Spleen (tissue), 11 donors: ENCODE data around the gene ATP7B. TPM values are rescaled to one million over a fixed set of nuclear protein-coding genes. Genes with fewer than 3 reads are reported as not detected.
"Not testable (repeated sequence)": the region's sequence is repeated elsewhere in the genome, so short reads cannot be mapped to it uniquely, and the experiment has no call there.

Experiments used
- DNase-seq: peaks from one replicate; pipeline ENCODE4 v3.0.0-alpha.2; 2020
- H3K27ac ChIP-seq, 8 donors: fragments of 200-600 bp; sonication (generic) in 7 of 8; 1 replicate in 4 of 8; 2 replicates in 4 of 8; pipeline versions ENCODE4 v1.5.0 to v1.8.0; 2016 to 2021; ENCODE audit warnings: inconsistent platforms in 4 of 8, mild to moderate bottlenecking in 4 of 8, moderate library complexity in 1 of 8
- H3K27me3 ChIP-seq, 7 donors: fragments of 200-600 bp; sonication (generic) in 6 of 7; replicated peaks in 1 of 7; 1 replicate in 4 of 7; 2 replicates in 3 of 7; pipeline versions ENCODE4 v1.5.0 to v1.8.0; 2016 to 2021; ENCODE audit warnings: inconsistent platforms in 3 of 7, mild to moderate bottlenecking in 1 of 7
- H3K36me3 ChIP-seq, 6 donors: fragments of 200-600 bp; sonication (generic) in 5 of 6; 1 replicate in 4 of 6; 2 replicates in 2 of 6; pipeline versions ENCODE4 v1.5.0 to v1.8.0; 2016 to 2021; ENCODE audit warnings: inconsistent platforms in 2 of 6
- H3K4me1 ChIP-seq, 6 donors: fragments of 200-600 bp; sonication (generic) in 5 of 6; 1 replicate in 3 of 6; 2 replicates in 3 of 6; pipeline versions ENCODE4 v1.5.0 to v1.8.0; 2016 to 2021; ENCODE audit warnings: inconsistent platforms in 3 of 6
- H3K4me3 ChIP-seq, 8 donors: fragments of 200-600 bp; sonication (generic) in 7 of 8; 1 replicate in 4 of 8; 2 replicates in 4 of 8; pipeline versions ENCODE4 v1.5.0 to v1.8.0; 2016 to 2021; ENCODE audit warnings: inconsistent platforms in 4 of 8, mild to moderate bottlenecking in 4 of 8, moderate library complexity in 2 of 8
- H3K9me3 ChIP-seq, 8 donors: fragments of 200-600 bp; sonication (generic) in 7 of 8; 1 replicate in 4 of 8; 2 replicates in 4 of 8; pipeline versions ENCODE4 v1.5.0 to v1.8.0; 2016 to 2021; ENCODE audit warnings: inconsistent platforms in 4 of 8
- CTCF ChIP-seq, 11 experiments: fragments of 200-600 bp in 7 of 11; fragments of 450-650 bp in 4 of 11; sonication (generic) in 4 of 11; IDR thresholded peaks in 8 of 11; conservative IDR thresholded peaks in 3 of 11; 1 replicate in 7 of 11; 2 replicates in 4 of 11; pipeline versions ENCODE4 v1.4.0 to v1.8.0; 2016 to 2021; ENCODE audit warnings: antibody characterized with exemption in 11 of 11, inconsistent platforms in 4 of 11, mild to moderate bottlenecking in 1 of 11
- POLR2A ChIP-seq, 3 donors: fragments of 450-650 bp; IDR thresholded peaks; one replicate each; pipeline ENCODE4 v1.5.1; 2017; ENCODE audit warnings: antibody characterized with exemption in 3 of 3, mild to moderate bottlenecking in 1 of 3
- POLR2AphosphoS5 ChIP-seq, 3 donors: sonication (generic); formaldehyde crosslinking; IDR thresholded peaks; one replicate each; pipeline ENCODE4 v1.5.1; 2017; ENCODE audit warnings: antibody characterized with exemption in 3 of 3
- WGBS, 5 donors: extraction: QIAGEN DNeasy Blood & Tissue Kit in 3 of 5; methylation state at CpG; one replicate each; pipeline versions ENCODE4 v1.1.5 to v1.1.7; 2013 to 2018; 5-methylcytosine and 5-hydroxymethylcytosine counted together
- intact Hi-C: fragments of 100-400 bp; cut with DNase I; formaldehyde crosslinking; loops from one replicate; pipeline ENCODE4 v1.15.0; 2023; ENCODE audit warnings: low total_unique reads
- polyA plus RNA-seq, 3 donors: library from polyadenylated mRNA; stranded (reverse); fragments of 200-250 nt; gene quantifications; one replicate each; pipeline ENCODE4 v1.2.1, GENCODE V29; 2013
- total RNA-seq, 7 donors: library from RNA; depleted of rRNA in 3 of 7; stranded (reverse); fragments of >200 nt in 3 of 7; fragmentation: NEBNext Ultra II Directional in 4 of 7; extraction: Animal tissue kit (Norgen Biotek cat#: 25700) in 4 of 7; gene quantifications; one replicate each; pipeline versions ENCODE4 v1.1.0 to v1.2.1, GENCODE V29; 2016 to 2021
- donor health status: healthy with polysubstance abuse.
- donor health status: DM: no; HTN: no; CAD: no; lungs with moderate emphysema.
- donor health status: DM: no; HTN: no; CAD: no.
- donor health status: Bipolar disorder and iron deficiency.
- donor health status: healthy.
- donor health status: DM: no; HTN: no; CAD: no.
- donor health status: DM: yes; HTN: yes; CAD: no.

Gene ATP7B
- total and polyA plus RNA-seq, 10 donors, result 0.17 to 3.7 (median 2.4) TPM

DNA sequence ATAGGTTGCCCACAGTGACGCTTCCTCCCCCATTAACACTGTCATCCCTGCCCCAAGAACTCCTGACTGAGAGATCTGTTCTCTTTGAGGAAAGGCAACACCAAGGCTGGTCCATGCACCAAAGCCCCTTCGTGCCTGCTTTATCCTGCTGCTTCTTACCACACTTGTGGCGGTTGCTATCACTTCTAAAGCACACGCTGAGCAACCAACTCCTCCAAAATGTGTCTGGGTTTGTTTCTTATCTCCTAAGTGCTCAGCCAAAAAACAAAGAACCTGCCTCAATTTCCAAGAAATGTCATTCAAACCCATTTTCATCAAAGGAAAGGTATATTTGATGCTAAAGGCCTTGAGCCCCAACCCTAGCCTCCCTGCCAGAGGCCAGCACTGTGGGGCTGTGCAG is 14.6 kb downstream of the ATP7B start:
- WGBS, 5 donors, result 82 to 91% (median 90%) methylated on average over 3 to 4 of the region's 4 CpGs
- no peak for DNase-seq
- Histone ChIP-seq H3K4me3 (no peak overlapping the region), H3K9me3 (no peaks in the 10 kb centered on the region), H3K36me3 (no peaks in the 10 kb centered on the region), H3K4me1 (peaks cover 0 to 14% (median 6%) of the 10 kb centered on the region in 6 donors), H3K27ac (no peak overlapping the region), H3K27me3 (peaks cover 0 to 6% (median 0%) of the 10 kb centered on the region in 7 donors)
- TF ChIP-seq CTCF (IDR thresholded peaks at IDR 0.05 in 8 of 11, conservative IDR thresholded peaks at IDR 0.05 in 3 of 11), result no peak
- no peak for TF ChIP-seq POLR2A (IDR thresholded peaks at IDR 0.05)
- no peak for TF ChIP-seq POLR2AphosphoS5 (IDR thresholded peaks at IDR 0.05)
- intact Hi-C loops, result no loop called here

GRCh38 chr13:51995677-51996551 is 15.3 kb downstream of the ATP7B start:
- intact Hi-C loops, result no loop called here
- no peak for DNase-seq
- no peaks in the 10 kb centered on the region for H3K9me3 ChIP-seq
- H3K27me3 ChIP-seq, result peaks cover 0 to 6% (median 0%) of the 10 kb centered on the region in 7 donors
- no peaks in the 10 kb centered on the region for H3K36me3 ChIP-seq
- H3K4me1 ChIP-seq, result peaks cover 0 to 14% (median 6%) of the 10 kb centered on the region in 6 donors
- WGBS, 5 donors, result 39 to 62% (median 47%) methylated on average over 8 to 9 of the region's 9 CpGs
- no peak overlapping the region for H3K4me3 ChIP-seq
- TF ChIP-seq CTCF (IDR thresholded peaks at IDR 0.05 in 8 of 11, conservative IDR thresholded peaks at IDR 0.05 in 3 of 11) (no peak), POLR2AphosphoS5 (IDR thresholded peaks at IDR 0.05) (no peak), POLR2A (IDR thresholded peaks at IDR 0.05) (no peak)
- no peak overlapping the region for H3K27ac ChIP-seq

DNA sequence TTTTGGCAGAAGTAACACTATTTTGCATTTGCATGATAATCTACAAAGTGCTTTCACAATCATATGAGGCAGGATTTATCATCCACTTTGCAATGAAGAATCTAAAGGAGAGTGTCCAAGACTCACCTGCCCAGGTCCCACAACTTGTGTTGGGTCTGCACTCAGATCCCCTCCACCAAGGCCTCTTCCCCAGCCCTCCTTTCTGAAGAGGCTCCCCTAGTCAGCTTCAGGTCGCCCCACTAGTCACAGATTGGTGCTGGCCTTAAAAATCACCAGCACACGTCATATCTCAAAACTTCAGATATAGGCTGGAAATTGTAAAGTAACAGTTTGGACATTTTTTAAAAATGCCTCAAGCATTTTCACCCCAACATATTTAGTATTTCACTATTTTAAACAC is 17.5 kb downstream of the ATP7B start:
- Histone ChIP-seq H3K4me3 (no peak overlapping the region), H3K27me3 (no peaks in the 10 kb centered on the region), H3K4me1 (peaks cover 0 to 14% (median 6%) of the 10 kb centered on the region in 6 donors), H3K36me3 (no peaks in the 10 kb centered on the region), H3K9me3 (no peaks in the 10 kb centered on the region), H3K27ac (no peak overlapping the region)
- no peak for TF ChIP-seq POLR2A (IDR thresholded peaks at IDR 0.05)
- no peak for TF ChIP-seq CTCF (IDR thresholded peaks at IDR 0.05 in 8 of 11, conservative IDR thresholded peaks at IDR 0.05 in 3 of 11)
- TF ChIP-seq POLR2AphosphoS5 (IDR thresholded peaks at IDR 0.05), result no peak
- intact Hi-C loops, result no loop called here
- DNase-seq, result no peak
- WGBS, 5 donors, result 74 to 95% (median 85%) methylated on average over 2 of the region's 2 CpGs

GRCh38 chr13:51988988-51989618 is 22.1 kb downstream of the ATP7B start:
- Histone ChIP-seq H3K27me3 (no peaks in the 10 kb centered on the region), H3K4me1 (no peaks in the 10 kb centered on the region), H3K36me3 (no peaks in the 10 kb centered on the region), H3K27ac (no peak overlapping the region), H3K9me3 (peaks cover 0 to 6% (median 0%) of the 10 kb centered on the region in 8 donors), H3K4me3 (no peak overlapping the region)
- no peak for TF ChIP-seq POLR2A (IDR thresholded peaks at IDR 0.05)
- TF ChIP-seq CTCF (IDR thresholded peaks at IDR 0.05 in 8 of 11, conservative IDR thresholded peaks at IDR 0.05 in 3 of 11), result no peak
- TF ChIP-seq POLR2AphosphoS5 (IDR thresholded peaks at IDR 0.05), result no peak
- 82 to 93% (median 92%) methylated on average over 3 of the region's 3 CpGs for WGBS, 5 donors
- intact Hi-C loops, result no loop called here
- DNase-seq, result no peak

GRCh38 chr13:51984904-51985303 is 26.3 kb downstream of the ATP7B start:
- H3K9me3 ChIP-seq, H3K27me3 ChIP-seq, H3K27ac ChIP-seq, H3K4me3 ChIP-seq, H3K36me3 ChIP-seq, H3K4me1 ChIP-seq, DNase-seq, intact Hi-C loops: not testable (repeated sequence)
- 85 to 88% (median 85%) methylated on average over 4 of the region's 4 CpGs for WGBS, 5 donors

- H3K27me3 ChIP-seq, result not testable (repeated sequence)
Measured at GRCh38 chr13:51983292-51983691, 28.0 kb downstream of the ATP7B start.

More at GRCh38 chr13:51983292-51983691, 28.0 kb downstream of the ATP7B start:
- 67 to 94% (median 85%) methylated on average over 1 to 3 of the region's 3 CpGs for WGBS, 5 donors
- H3K36me3 ChIP-seq, H3K4me1 ChIP-seq, H3K27ac ChIP-seq, H3K4me3 ChIP-seq, intact Hi-C loops, H3K9me3 ChIP-seq, DNase-seq: not testable (repeated sequence)
